Stimulated activated CD8-positive, alpha-beta memory T cell treated with anti-CD3 and anti-CD28 coated beads, Interleukin-15, amount 100 ng/mL, for 1 hour (primary cell): ENCODE data around the gene LRP1B.

Experiments used
- DNase-seq: peaks from one replicate; pipeline ENCODE4 v3.0.0-alpha.2; 2020; ENCODE audit warnings: low read depth

LRP1B gene

GRCh38 chr2:140892911-140893637 lies 1237.7 kb downstream of the LRP1B start:
- DNase-seq: no peak

- no peak for DNase-seq
Observed at GRCh38 chr2:140892436-140892835, 1238.4 kb downstream of the LRP1B start.

- DNase-seq: no peak
Observed at GRCh38 chr2:140891614-140892212, 1239.1 kb downstream of the LRP1B start.

GRCh38 chr2:140882671-140883620 lies 1247.9 kb downstream of the LRP1B start:
- DNase-seq: no peak

GRCh38 chr2:140880573-140880972 lies 1250.2 kb downstream of the LRP1B start:
- DNase-seq: no peak

- DNase-seq: no peak
Observed at GRCh38 chr2:140876015-140876414, 1254.8 kb downstream of the LRP1B start.

GRCh38 chr2:140873915-140874531 lies 1256.8 kb downstream of the LRP1B start:
- DNase-seq: no peak

GRCh38 chr2:140869925-140870324 lies 1260.9 kb downstream of the LRP1B start:
- no peak for DNase-seq

- no peak for DNase-seq
Observed at GRCh38 chr2:140869107-140869506, 1261.7 kb downstream of the LRP1B start.

GRCh38 chr2:140865837-140866236 lies 1265.0 kb downstream of the LRP1B start:
- no peak for DNase-seq

GRCh38 chr2:140863713-140864112 lies 1267.1 kb downstream of the LRP1B start:
- DNase-seq: no peak

- DNase-seq: no peak
Observed at GRCh38 chr2:140862181-140862580, 1268.6 kb downstream of the LRP1B start.

GRCh38 chr2:140861666-140862065 lies 1269.2 kb downstream of the LRP1B start:
- no peak for DNase-seq

GRCh38 chr2:140855471-140855870 lies 1275.3 kb downstream of the LRP1B start:
- no peak for DNase-seq

GRCh38 chr2:140851258-140851981 lies 1279.4 kb downstream of the LRP1B start:
- DNase-seq: no peak

GRCh38 chr2:140843186-140843585 lies 1287.6 kb downstream of the LRP1B start:
- DNase-seq: no peak

GRCh38 chr2:140842110-140842509 lies 1288.7 kb downstream of the LRP1B start:
- no peak for DNase-seq

- no peak for DNase-seq
Observed at GRCh38 chr2:140841141-140841540, 1289.7 kb downstream of the LRP1B start.

GRCh38 chr2:140836826-140837225 lies 1294.0 kb downstream of the LRP1B start:
- no peak for DNase-seq

GRCh38 chr2:140835079-140835478 lies 1295.7 kb downstream of the LRP1B start:
- no peak for DNase-seq

GRCh38 chr2:140814141-140814540 lies 1316.7 kb downstream of the LRP1B start:
- DNase-seq: no peak

- no peak for DNase-seq
Observed at GRCh38 chr2:140808820-140809219, 1322.0 kb downstream of the LRP1B start.
